Ectodermal cell (in vitro differentiated cells): ENCODE measurements around the gene LOXL3. TPM values are rescaled to one million over a fixed set of nuclear protein-coding genes. Genes with fewer than 3 reads are reported as not detected.
A peak's percentile ranks its signal among the peaks of the same experiment; 100 is the strongest.

Source experiments
- H3K27ac ChIP-seq: 2 replicates; pipeline ENCODE4 v1.7.0; 2013; ENCODE audit warnings: mild to moderate bottlenecking, low read depth, low read length; ENCODE audit not compliant: insufficient read depth, poor library complexity, severe bottlenecking
- H3K27me3 ChIP-seq: 2 replicates; pipeline ENCODE4 v1.7.0; 2013; ENCODE audit warnings: mild to moderate bottlenecking, low read length; ENCODE audit not compliant: insufficient read depth, control insufficient read depth, poor library complexity, severe bottlenecking
- H3K36me3 ChIP-seq: one replicate; pipeline ENCODE4 v1.7.0; 2013; ENCODE audit warnings: low read length; ENCODE audit not compliant: control insufficient read depth, insufficient read depth
- H3K4me1 ChIP-seq: one replicate; pipeline ENCODE4 v1.7.0; 2013; ENCODE audit warnings: low read length; ENCODE audit not compliant: control insufficient read depth, insufficient read depth
- H3K4me3 ChIP-seq: 2 replicates; pipeline ENCODE4 v1.7.0; 2013; ENCODE audit warnings: low read depth, low read length, control low read depth; ENCODE audit not compliant: insufficient read depth
- H3K9me3 ChIP-seq: 2 replicates; pipeline ENCODE4 v1.7.0; 2013; ENCODE audit warnings: mild to moderate bottlenecking, low read length, moderate library complexity; ENCODE audit not compliant: control insufficient read depth
- WGBS, 2 experiments: methylation state at CpG; one replicate each; pipeline ENCODE4 v1.1.7; 2013; ENCODE audit warnings: missing lambda C conversion rate in 2 of 2; 5-methylcytosine and 5-hydroxymethylcytosine counted together
- polyA plus RNA-seq, 4 experiments: library from polyadenylated mRNA; stranded (reverse); fragments of 50-300 nt; gene quantifications; one replicate each; pipeline ENCODE4 v1.2.3, GENCODE V29; 2013

The LOXL3 gene
- polyA plus RNA-seq (2013, experiment 1 of 4): 33.8 TPM
- 28.7 TPM for polyA plus RNA-seq (2013, experiment 2 of 4)
- 29.1 TPM for polyA plus RNA-seq (2013, experiment 3 of 4)
- 30.3 TPM for polyA plus RNA-seq (2013, experiment 4 of 4)

GRCh38 chr2:74553892-74554819 lies at the start of gene LOXL3, which contains the start of gene DOK1:
Gene LOXL3 (minus strand): TSS chr2:74553942. CDS start chr2:74552634, 1,308 bp downstream.
Gene DOK1 (plus strand): TSS chr2:74554720. CDS start chr2:74554755, 35 bp downstream.
- peak within 1 kb of the TSS; percentile 84 for H3K4me3 ChIP-seq

GRCh38 chr2:74602586-74603281 lies 49.0 kb upstream of the LOXL3 start:
- Histone ChIP-seq H3K4me1 (no peaks in the 10 kb centered on the region), H3K36me3 (no peaks in the 10 kb centered on the region), H3K4me3 (no peak overlapping the region), H3K27ac (no peak overlapping the region), H3K27me3 (no peaks in the 10 kb centered on the region), H3K9me3 (no peaks in the 10 kb centered on the region)
- WGBS, 2 experiments: 67 to 86% methylated on average over 1 of the region's 1 CpG

More at GRCh38 chr2:74553892-74554819, at the start of gene LOXL3, which contains the start of gene DOK1:
- Histone ChIP-seq H3K36me3 (no peaks in the 10 kb centered on the region), H3K4me1 (peaks cover 23% of the 10 kb centered on the region), H3K9me3 (no peaks in the 10 kb centered on the region), H3K27ac (peak within 1 kb of the TSS; percentile 98), H3K27me3 (peaks cover 31% of the 10 kb centered on the region)
- WGBS, 2 experiments: 0% methylated on average over 73 of the region's 73 CpGs

- H3K9me3 ChIP-seq: no peaks in the 10 kb centered on the region
Observed at GRCh38 chr2:74599676-74600075, 45.9 kb upstream of the LOXL3 start.

GRCh38 chr2:74597410-74597809 lies 43.7 kb upstream of the LOXL3 start:
- Histone ChIP-seq H3K4me1 (no peaks in the 10 kb centered on the region), H3K27ac (no peak overlapping the region), H3K36me3 (no peaks in the 10 kb centered on the region), H3K9me3 (no peaks in the 10 kb centered on the region), H3K27me3 (peaks cover 4% of the 10 kb centered on the region), H3K4me3 (no peak overlapping the region)
- 95% methylated on average over 1 of the region's 1 CpG for WGBS, 2 experiments

More at GRCh38 chr2:74599676-74600075, 45.9 kb upstream of the LOXL3 start:
- H3K4me3 ChIP-seq: no peak overlapping the region
- no peak overlapping the region for H3K27ac ChIP-seq
- H3K36me3 ChIP-seq: no peaks in the 10 kb centered on the region
- H3K4me1 ChIP-seq: no peaks in the 10 kb centered on the region
- no peaks in the 10 kb centered on the region for H3K27me3 ChIP-seq
- 77 to 85% methylated on average over 3 of the region's 3 CpGs for WGBS, 2 experiments

GRCh38 chr2:74596584-74596983 lies 42.8 kb upstream of the LOXL3 start:
- no peaks in the 10 kb centered on the region for H3K36me3 ChIP-seq
- H3K4me1 ChIP-seq: no peaks in the 10 kb centered on the region
- WGBS, 2 experiments: 79% methylated on average over 1 of the region's 1 CpG; no CpG with 5 or more reads in 1 of the 2 experiments
- peaks cover 4% of the 10 kb centered on the region for H3K27me3 ChIP-seq
- H3K9me3 ChIP-seq: no peaks in the 10 kb centered on the region
- no peak overlapping the region for H3K4me3 ChIP-seq
- no peak overlapping the region for H3K27ac ChIP-seq

GRCh38 chr2:74593826-74594772 lies 40.4 kb upstream of the LOXL3 start:
- no peaks in the 10 kb centered on the region for H3K4me1 ChIP-seq
- no peaks in the 10 kb centered on the region for H3K36me3 ChIP-seq
- 85 to 90% methylated on average over 4 of the region's 4 CpGs for WGBS, 2 experiments
- H3K4me3 ChIP-seq: no peak overlapping the region
- peaks cover 4% of the 10 kb centered on the region for H3K27me3 ChIP-seq
- H3K27ac ChIP-seq: no peak overlapping the region
- H3K9me3 ChIP-seq: no peaks in the 10 kb centered on the region

GRCh38 chr2:74588664-74589063 lies 34.9 kb upstream of the LOXL3 start:
- Histone ChIP-seq H3K27ac (no peak overlapping the region), H3K36me3 (no peaks in the 10 kb centered on the region), H3K4me3 (no peak overlapping the region), H3K4me1 (no peaks in the 10 kb centered on the region), H3K27me3 (peaks cover 3% of the 10 kb centered on the region), H3K9me3 (no peaks in the 10 kb centered on the region)
- WGBS, 2 experiments: 84 to 97% methylated on average over 1 to 2 of the region's 2 CpGs

- H3K27ac ChIP-seq: no peak overlapping the region
- no peaks in the 10 kb centered on the region for H3K9me3 ChIP-seq
- no peaks in the 10 kb centered on the region for H3K4me1 ChIP-seq
- WGBS, 2 experiments: 27% methylated on average over 6 of the region's 6 CpGs
- H3K4me3 ChIP-seq: no peak overlapping the region
- H3K27me3 ChIP-seq: no peaks in the 10 kb centered on the region
- H3K36me3 ChIP-seq: no peaks in the 10 kb centered on the region
Observed at GRCh38 chr2:74587664-74588277, 34.0 kb upstream of the LOXL3 start.
